HepG2 (cell line): ENCODE results near the gene MBOAT7. TPM values are rescaled to one million over a fixed set of nuclear protein-coding genes. Genes with fewer than 3 reads are reported as not detected.
"Not testable (repeated sequence)": the region's sequence is repeated elsewhere in the genome, so short reads cannot be mapped to it uniquely, and the experiment has no call there.

ENCODE experiments used
- ATAC-seq: fragments of 200-7000 bp; cut with Tn5 transposase; 3 replicates; pipeline ENCODE4 v1.9.1; 2020; ENCODE audit warnings: mild to moderate bottlenecking, moderate library complexity
- BruUV-seq: library from RNA; stranded (reverse); fragments of 400-500 nt; replicated peaks from 2 replicates; lab custom pipeline; 2021; lab: Mats Ljungman, UMichigan
- CTCF ChIA-PET: fragments of 300-600 bp; formaldehyde crosslinking; extraction: SDS; loops from one replicate; lab custom pipeline; 2021; ENCODE audit warnings: low total read pairs, inconsistent platforms, low intra/inter-chr PET ratio; lab: Yijun Ruan, JAX
- POLR2A ChIA-PET: fragments of 350-600 bp; sonication (Branson Sonifier 250); formaldehyde crosslinking; loops from one replicate; lab custom pipeline; 2020; ENCODE audit warnings: antibody characterized with exemption, inconsistent platforms; lab: Yijun Ruan, JAX
- DNase-seq: peaks from one replicate; pipeline ENCODE4 v3.0.0-alpha.2; 2015; ENCODE audit warnings: low spot score
- FAIRE-seq: peaks from 3 replicates; lab custom pipeline; 2011; peaks lifted over from hg19 to GRCh38; lab: Jason Lieb, UNC
- H2AFZ ChIP-seq: one replicate; pipeline ENCODE4 v1.6.1; 2011; ENCODE audit warnings: low read length, inconsistent platforms
- H3K27ac ChIP-seq: fragments of 300-600 bp; 3 replicates; pipeline ENCODE4 v1.8.0; 2011; ENCODE audit warnings: mixed run types, mild to moderate bottlenecking, mixed read lengths, low read length, inconsistent platforms; ENCODE audit not compliant: insufficient read depth; ENCODE audit errors: extremely low read length
- H3K27me3 ChIP-seq, 2 experiments: fragments of 200-600 bp in 1 of 2; 2 replicates in 1 of 2; 3 replicates in 1 of 2; pipeline versions ENCODE4 v1.6.0 to v1.8.0; 2011; ENCODE audit warnings: low read length in 2 of 2, mild to moderate bottlenecking in 2 of 2, moderate library complexity in 2 of 2, inconsistent platforms in 1 of 2; ENCODE audit not compliant: insufficient read depth in 2 of 2, control insufficient read depth in 1 of 2
- H3K36me3 ChIP-seq, 2 experiments: fragments of 200-600 bp in 1 of 2; replicated peaks in 1 of 2; 2 replicates in 1 of 2; 3 replicates in 1 of 2; pipeline versions ENCODE4 v1.5.1 to v1.8.0; 2011; ENCODE audit warnings: low read length in 2 of 2, inconsistent platforms in 1 of 2; ENCODE audit not compliant: insufficient read depth in 2 of 2, control insufficient read depth in 1 of 2
- H3K4me1 ChIP-seq: 2 replicates; pipeline ENCODE4 v1.5.1; 2012; ENCODE audit warnings: low read length, inconsistent platforms; ENCODE audit not compliant: insufficient read depth
- H3K4me2 ChIP-seq: 2 replicates; pipeline ENCODE4 v1.6.0; 2011; ENCODE audit warnings: low read depth, low read length, inconsistent platforms
- H3K4me3 ChIP-seq, 3 experiments: fragments of 200-600 bp in 1 of 3; sonication (generic), shearing (Covaris generic) in 1 of 3; replicated peaks in 1 of 3; 2 replicates each; pipeline ENCODE4 v1.5.1; 2011 to 2016; ENCODE audit warnings: low read length in 3 of 3, inconsistent platforms in 2 of 3, low read depth in 2 of 3, mild to moderate bottlenecking in 2 of 3, control low read depth in 1 of 3, mixed read lengths in 1 of 3; ENCODE audit not compliant: insufficient read depth in 1 of 3
- H3K79me2 ChIP-seq: one replicate; pipeline ENCODE4 v1.6.1; 2011; ENCODE audit warnings: low read length, inconsistent platforms; ENCODE audit not compliant: insufficient read depth
- H3K9ac ChIP-seq: 2 replicates; pipeline ENCODE4 v1.6.0; 2011; ENCODE audit warnings: mild to moderate bottlenecking, low read depth, low read length, inconsistent platforms; ENCODE audit not compliant: insufficient read depth
- H3K9me3 ChIP-seq: 2 replicates; pipeline ENCODE4 v1.5.1; 2012; ENCODE audit warnings: mild to moderate bottlenecking, low read length
- H4K20me1 ChIP-seq: 2 replicates; pipeline ENCODE4 v1.6.0; 2011; ENCODE audit warnings: inconsistent platforms, mild to moderate bottlenecking, low read length, moderate library complexity; ENCODE audit not compliant: insufficient read depth
- AKNA ChIP-seq: sonication (generic); formaldehyde crosslinking; IDR thresholded peaks from 2 replicates; pipeline ENCODE4 v1.4.0; 2020; ENCODE audit warnings: missing genetic modification reagents, borderline replicate concordance
- SRSF4 ChIP-seq: fragments of 200-400 bp; formaldehyde crosslinking; IDR thresholded peaks from one replicate; pipeline ENCODE4 v1.6.1; 2018; ENCODE audit warnings: mild to moderate bottlenecking, low read depth, low read length, moderate library complexity; ENCODE audit not compliant: poor library complexity, severe bottlenecking
- WGBS: methylation state at CpG from one replicate; pipeline ENCODE4 v1.1.6; 2017; ENCODE audit warnings: low lambda C conversion rate; 5-methylcytosine and 5-hydroxymethylcytosine counted together
- in situ Hi-C: cut with HindIII; loops from 2 replicates; pipeline ENCODE4 v1.10.0; 2017; ENCODE audit warnings: low pct_unique_long_range_greater_than_20kb; ENCODE audit not compliant: extremely low pct_ligation_motif_present
- intact Hi-C: fragments of 100-400 bp; cut with micrococcal nuclease; formaldehyde crosslinking; loops from one replicate; pipeline ENCODE4 v1.10.0; 2022; ENCODE audit not compliant: unreplicated experiment
- polyA plus RNA-seq, 8 experiments: library from polyadenylated mRNA; depleted of rRNA in 3 of 8; stranded (reverse) in 7 of 8; unstranded in 1 of 8; fragments of >200 nt; fragmentation: Illumina TruSeq in 4 of 8; extraction: Trizol in 4 of 8; gene quantifications; 2 replicates each; pipeline versions ENCODE4 v1.2.1 to v1.2.3, GENCODE V29; 2011 to 2016; ENCODE audit warnings: low read depth in 4 of 8, missing spikeins in 1 of 8, mixed read lengths in 1 of 8; ENCODE audit not compliant: insufficient read depth in 1 of 8
- total RNA-seq, 5 experiments: library from RNA; depleted of rRNA; stranded (reverse); fragments of >200 nt; fragmentation: Illumina TruSeq; extraction: Trizol; gene quantifications; 2 replicates each; pipeline ENCODE4 v1.2.3, GENCODE V29; 2016; ENCODE audit warnings: low read depth in 1 of 5
- TF ChIP-seq, protein P1 (sequence below): IDR thresholded peaks from 2 replicates; pipeline ENCODE4 v1.6.1; 2016

MBOAT7 gene
- total and polyA plus RNA-seq, 2 of the 13 experiments (the other 11 are each of a cell fraction or from before 2014, with no cell fraction given) = 22.2 to 25.5 TPM

GRCh38 chr19:54229146-54229545, 39.8 kb upstream of the MBOAT7 start (continued):
- TF ChIP-seq AKNA (CRISPR knock-in tag) = no peak
- TF ChIP-seq, protein P1, sequence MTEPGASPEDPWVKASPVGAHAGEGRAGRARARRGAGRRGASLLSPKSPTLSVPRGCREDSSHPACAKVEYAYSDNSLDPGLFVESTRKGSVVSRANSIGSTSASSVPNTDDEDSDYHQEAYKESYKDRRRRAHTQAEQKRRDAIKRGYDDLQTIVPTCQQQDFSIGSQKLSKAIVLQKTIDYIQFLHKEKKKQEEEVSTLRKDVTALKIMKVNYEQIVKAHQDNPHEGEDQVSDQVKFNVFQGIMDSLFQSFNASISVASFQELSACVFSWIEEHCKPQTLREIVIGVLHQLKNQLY (CRISPR knock-in tag) = no peak
- TF ChIP-seq SRSF4 = no peak
- TF ChIP-seq, all 625 proteins: peak for 0

DNA sequence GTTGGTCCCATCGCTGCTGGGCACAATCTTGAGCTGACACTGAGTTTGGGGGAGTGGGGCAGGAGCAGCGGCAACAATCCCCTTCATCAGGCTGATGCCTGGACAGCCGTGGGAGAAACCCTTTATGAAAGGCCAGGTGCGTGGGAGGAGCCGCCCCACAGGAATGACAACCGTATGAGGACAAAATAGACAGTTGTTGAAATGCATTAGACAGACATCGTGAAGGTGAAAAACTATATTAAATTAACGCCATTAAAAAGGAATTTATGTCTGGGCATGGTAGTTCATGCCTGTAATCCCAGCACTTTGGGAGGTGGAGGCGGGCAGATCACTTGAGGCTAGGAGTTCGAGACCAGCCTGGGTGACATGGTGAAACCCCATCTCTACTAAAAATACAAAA, 35.2 kb upstream of the MBOAT7 start:
- FAIRE-seq, intact Hi-C loops, H3K79me2 ChIP-seq, H3K4me2 ChIP-seq, H2AFZ ChIP-seq, H3K4me1 ChIP-seq, H3K4me3 ChIP-seq, in situ Hi-C loops, H4K20me1 ChIP-seq, H3K36me3 ChIP-seq, H3K9ac ChIP-seq, DNase-seq, BruUV-seq, ATAC-seq, H3K27ac ChIP-seq, CTCF ChIA-PET, POLR2A ChIA-PET, H3K9me3 ChIP-seq: not testable (repeated sequence)
- 39% methylated on average over 8 of the region's 10 CpGs for WGBS
- H3K27me3 ChIP-seq = peaks cover 1 to 22% of the 10 kb centered on the region in 2 experiments; a peak in 4 of 5 replicates

DNA sequence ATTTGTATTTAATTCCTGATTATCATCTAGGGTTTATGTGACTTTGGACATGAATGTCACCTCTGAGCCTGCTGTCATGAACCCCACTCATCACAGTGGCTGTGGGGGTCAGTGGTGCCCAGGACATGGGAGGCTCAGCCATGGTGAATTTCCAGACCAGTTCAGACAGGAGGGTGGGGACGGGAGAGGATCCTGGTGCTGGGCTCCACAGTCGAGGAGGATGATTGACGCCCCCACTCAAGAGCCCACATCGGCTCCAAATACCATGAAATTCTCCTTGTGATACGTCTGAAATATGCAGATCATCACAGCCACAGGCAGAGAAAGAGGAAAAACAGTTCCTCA, 34.5 kb upstream of the MBOAT7 start:
- H3K4me3 ChIP-seq, H3K4me2 ChIP-seq, in situ Hi-C loops, H3K27ac ChIP-seq, H3K9ac ChIP-seq, intact Hi-C loops, H4K20me1 ChIP-seq, CTCF ChIA-PET, H3K36me3 ChIP-seq, BruUV-seq, ATAC-seq, H3K4me1 ChIP-seq, DNase-seq, FAIRE-seq, H3K79me2 ChIP-seq, H3K9me3 ChIP-seq, H2AFZ ChIP-seq: not testable (repeated sequence)
- peaks cover 1 to 26% of the 10 kb centered on the region in 2 experiments; a peak in 4 of 5 replicates for H3K27me3 ChIP-seq
- POLR2A ChIA-PET = interaction anchor here (1.0 kb wide), 1 partner anchor 35 kb away, joined by 3 read pairs; the partner anchor contains the start of gene MBOAT7
- 26% methylated on average over 5 of the region's 5 CpGs for WGBS
